ENCODE measurements around the gene GALNS. TPM values are rescaled to one million over a fixed set of nuclear protein-coding genes. Genes with fewer than 3 reads are reported as not detected.

The GALNS gene
- total and polyA plus RNA-seq, 9 donors = 14.0 to 40.4 (median 21.6) TPM

DNA sequence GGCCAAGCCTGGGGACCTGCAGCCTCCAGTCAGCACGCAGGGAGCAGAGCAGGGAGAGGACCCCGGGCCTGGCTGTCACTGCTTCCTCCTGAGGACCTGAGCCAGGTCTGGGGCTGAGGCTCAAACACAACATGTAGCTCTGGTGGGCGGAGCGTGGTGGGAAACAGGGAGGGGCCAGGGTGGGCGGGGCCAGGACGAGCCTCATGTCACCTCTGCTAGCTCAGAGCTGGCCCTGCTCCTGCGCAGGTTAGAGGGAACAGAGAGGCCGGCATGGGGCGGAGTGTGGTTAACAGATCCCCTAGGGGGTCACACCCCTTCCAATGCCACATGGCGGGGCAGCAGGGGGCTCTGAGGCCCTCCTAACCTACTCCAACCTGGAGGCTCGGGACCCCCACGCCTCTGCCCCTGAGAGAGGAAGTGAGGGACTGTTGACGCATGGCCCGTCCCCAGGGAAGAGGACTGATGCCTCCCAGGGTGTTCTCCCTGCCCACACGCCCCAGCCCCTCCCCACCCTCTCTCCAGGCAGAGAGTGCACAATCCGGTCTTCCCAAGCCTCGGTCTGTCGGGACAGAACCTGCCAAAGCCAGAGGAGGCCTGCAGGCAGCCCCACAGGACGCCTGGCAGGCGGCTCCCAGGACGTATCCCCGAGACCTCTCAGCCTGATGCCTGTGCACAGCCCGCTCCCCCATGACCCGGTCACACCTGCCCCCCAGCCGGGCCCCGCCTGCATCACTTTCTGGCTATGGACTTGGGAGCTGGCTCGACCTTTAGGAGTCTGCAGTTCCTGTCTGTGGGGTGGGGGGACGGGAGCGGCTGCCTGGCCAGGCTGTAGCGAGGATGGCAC lies 86.9 kb downstream of the GALNS start:
- Histone ChIP-seq H3K27ac (no peak overlapping the region), H3K9me3 (no peaks in the 10 kb centered on the region), H3K36me3 (no peaks in the 10 kb centered on the region), H3K4me3 (peak overlapping the region; percentile 5), H3K27me3 (no peaks in the 10 kb centered on the region), H3K4me1 (ENCODE audit: insufficient read depth) (peaks cover 52% of the 10 kb centered on the region)
- intact Hi-C loops (cut with DNase I) = no loop called here
- 72 to 79% (median 74%) methylated on average over 21 to 30 of the region's 30 CpGs for WGBS, 3 donors
- no peak for TF ChIP-seq POLR2A (IDR thresholded peaks at IDR 0.05)
- TF ChIP-seq EP300 (IDR thresholded peaks at IDR 0.05) = no peak
- TF ChIP-seq, protein P1, sequence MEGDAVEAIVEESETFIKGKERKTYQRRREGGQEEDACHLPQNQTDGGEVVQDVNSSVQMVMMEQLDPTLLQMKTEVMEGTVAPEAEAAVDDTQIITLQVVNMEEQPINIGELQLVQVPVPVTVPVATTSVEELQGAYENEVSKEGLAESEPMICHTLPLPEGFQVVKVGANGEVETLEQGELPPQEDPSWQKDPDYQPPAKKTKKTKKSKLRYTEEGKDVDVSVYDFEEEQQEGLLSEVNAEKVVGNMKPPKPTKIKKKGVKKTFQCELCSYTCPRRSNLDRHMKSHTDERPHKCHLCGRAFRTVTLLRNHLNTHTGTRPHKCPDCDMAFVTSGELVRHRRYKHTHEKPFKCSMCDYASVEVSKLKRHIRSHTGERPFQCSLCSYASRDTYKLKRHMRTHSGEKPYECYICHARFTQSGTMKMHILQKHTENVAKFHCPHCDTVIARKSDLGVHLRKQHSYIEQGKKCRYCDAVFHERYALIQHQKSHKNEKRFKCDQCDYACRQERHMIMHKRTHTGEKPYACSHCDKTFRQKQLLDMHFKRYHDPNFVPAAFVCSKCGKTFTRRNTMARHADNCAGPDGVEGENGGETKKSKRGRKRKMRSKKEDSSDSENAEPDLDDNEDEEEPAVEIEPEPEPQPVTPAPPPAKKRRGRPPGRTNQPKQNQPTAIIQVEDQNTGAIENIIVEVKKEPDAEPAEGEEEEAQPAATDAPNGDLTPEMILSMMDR (IDR thresholded peaks at IDR 0.05) = no peak
- DNase-seq = no peak

DNA sequence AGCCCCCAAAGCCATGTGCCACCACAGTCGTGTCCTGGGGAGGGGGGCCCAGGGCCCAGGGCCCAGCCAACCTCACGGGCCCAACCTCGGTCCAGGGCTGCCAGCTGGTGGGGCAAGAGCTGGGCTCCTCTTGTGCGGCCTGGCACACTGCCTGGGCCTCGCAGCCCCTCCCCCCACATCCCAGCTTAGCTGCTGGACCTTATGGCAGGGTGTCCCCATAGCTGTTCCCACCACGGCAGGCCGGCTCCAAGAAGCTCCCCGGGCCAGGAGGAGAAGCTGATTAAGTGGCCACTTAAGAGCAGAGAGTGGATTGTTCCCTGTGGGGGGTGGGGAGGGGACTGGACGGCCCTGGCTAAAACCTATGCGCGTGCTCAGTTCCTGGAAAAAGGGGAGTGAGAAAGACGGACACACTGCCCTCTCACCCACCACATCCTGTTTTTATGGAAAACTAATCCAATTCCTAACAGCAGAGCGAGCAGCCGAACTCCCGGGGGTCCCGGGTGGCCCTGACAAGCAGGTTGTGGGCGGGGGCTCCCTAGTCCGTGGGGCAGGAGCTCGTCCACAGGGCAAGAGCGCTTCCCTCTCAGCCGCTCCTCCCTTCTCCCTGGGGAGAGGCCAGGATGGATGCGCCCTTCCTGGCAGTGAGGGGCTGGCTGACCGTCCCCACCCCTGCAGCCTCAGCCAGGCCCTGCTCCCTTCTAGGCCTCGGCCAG lies 88.5 kb downstream of the GALNS start:
- no peak for TF ChIP-seq EP300 (IDR thresholded peaks at IDR 0.05)
- TF ChIP-seq, protein P1 (IDR thresholded peaks at IDR 0.05) = no peak
- no peak for TF ChIP-seq POLR2A (IDR thresholded peaks at IDR 0.05)
- Histone ChIP-seq H3K27ac (no peak overlapping the region), H3K9me3 (no peaks in the 10 kb centered on the region), H3K27me3 (no peaks in the 10 kb centered on the region), H3K36me3 (no peaks in the 10 kb centered on the region), H3K4me3 (peak overlapping the region; percentile 14), H3K4me1 (ENCODE audit: insufficient read depth) (peaks cover 42% of the 10 kb centered on the region)
- peak; percentile 34 to 77 (median 70) for DNase-seq
- 4 to 11% (median 8%) methylated on average over 19 to 24 of the region's 24 CpGs for WGBS, 3 donors
- intact Hi-C loops (cut with DNase I) = no loop called here

DNA sequence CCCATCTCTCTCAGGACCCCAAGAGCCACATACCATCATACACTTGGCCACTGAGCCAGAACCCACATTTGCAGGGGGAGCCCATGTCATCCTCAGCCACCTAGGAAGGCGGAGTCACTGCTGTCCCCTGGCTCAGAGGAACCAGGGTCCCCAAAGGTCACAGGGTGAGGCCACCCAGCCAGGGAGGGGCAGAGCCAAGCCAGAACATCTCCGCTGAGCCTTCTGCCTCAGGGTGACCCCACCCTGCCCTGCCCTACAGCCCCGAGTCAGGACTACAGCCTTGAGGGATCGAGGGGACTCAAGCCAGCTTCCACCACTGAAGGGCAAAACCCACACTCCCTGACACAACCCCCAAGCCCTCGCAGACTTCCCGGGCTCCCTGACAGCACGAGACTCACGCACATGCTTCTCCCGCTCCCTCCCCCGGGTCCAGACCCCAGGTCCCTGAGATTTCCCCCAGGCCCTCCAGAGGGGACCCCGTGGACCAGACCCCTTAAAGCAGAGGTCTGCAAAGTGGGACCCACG lies 89.1 kb downstream of the GALNS start:
- no peak for TF ChIP-seq POLR2A (IDR thresholded peaks at IDR 0.05)
- TF ChIP-seq, protein P1 (IDR thresholded peaks at IDR 0.05) = no peak
- TF ChIP-seq EP300 (IDR thresholded peaks at IDR 0.05) = no peak
- Histone ChIP-seq H3K4me3 (no peak overlapping the region), H3K27me3 (no peaks in the 10 kb centered on the region), H3K36me3 (no peaks in the 10 kb centered on the region), H3K27ac (no peak overlapping the region), H3K9me3 (no peaks in the 10 kb centered on the region), H3K4me1 (ENCODE audit: insufficient read depth) (peaks cover 37% of the 10 kb centered on the region)
- 55 to 67% (median 62%) methylated on average over 12 of the region's 12 CpGs for WGBS, 3 donors
- no peak for DNase-seq
- intact Hi-C loops (cut with DNase I) = no loop called here

DNA sequence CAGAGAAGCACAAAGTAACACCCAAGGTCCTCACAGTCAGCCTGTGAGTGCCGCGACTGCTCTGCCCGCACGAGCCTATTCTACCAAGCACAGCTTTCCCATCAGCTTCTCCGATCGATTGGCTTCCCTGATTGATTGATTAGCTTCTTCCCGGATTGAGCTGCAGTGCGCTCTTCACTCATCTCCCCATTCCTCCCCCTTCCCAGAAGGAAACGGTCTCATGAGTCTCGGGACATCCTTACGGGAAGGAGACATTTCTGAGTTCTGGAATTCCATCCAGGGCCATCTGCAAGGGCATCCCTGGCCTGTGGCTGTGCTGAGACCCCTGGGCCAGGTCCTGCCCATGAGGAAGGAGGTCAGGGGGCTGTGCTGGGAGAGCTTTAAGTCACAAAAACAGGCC lies 89.8 kb downstream of the GALNS start:
- no peak overlapping the region for H3K27ac ChIP-seq
- H3K4me3 ChIP-seq = no peak overlapping the region
- DNase-seq = no peak

More for the DNA sequence above, 89.8 kb downstream of the GALNS start:
- peaks cover 31% of the 10 kb centered on the region for H3K4me1 ChIP-seq (ENCODE audit: insufficient read depth)
- no peaks in the 10 kb centered on the region for H3K27me3 ChIP-seq
- WGBS, 3 donors = 84 to 89% (median 89%) methylated on average over 11 of the region's 11 CpGs
- H3K36me3 ChIP-seq = no peaks in the 10 kb centered on the region
- TF ChIP-seq POLR2A (IDR thresholded peaks at IDR 0.05) (no peak), EP300 (IDR thresholded peaks at IDR 0.05) (no peak)
- TF ChIP-seq, protein P1 (IDR thresholded peaks at IDR 0.05) = no peak
- intact Hi-C loops (cut with DNase I) = no loop called here
- H3K9me3 ChIP-seq = no peaks in the 10 kb centered on the region
